Stimulated activated CD8-positive, alpha-beta memory T cell treated with anti-CD3 and anti-CD28 coated beads, Interleukin-4, amount 100 ng/mL, for 4 hours (primary cell): ENCODE data around the gene MYH11.
"Not testable (repeated sequence)": the region's sequence is repeated elsewhere in the genome, so short reads cannot be mapped to it uniquely, and the experiment has no call there.

ENCODE experiments used
- DNase-seq, 2 donors: peaks; one replicate each; pipeline ENCODE4 v3.0.0-alpha.2; 2020; ENCODE audit warnings: low read depth in 2 of 2, low spot score in 1 of 2

The MYH11 gene

GRCh38 chr16:15811481-15812400 lies 45.1 kb downstream of the MYH11 start:
- no peak for DNase-seq

GRCh38 chr16:15810949-15811348 lies 45.9 kb downstream of the MYH11 start:
- no peak for DNase-seq

DNA sequence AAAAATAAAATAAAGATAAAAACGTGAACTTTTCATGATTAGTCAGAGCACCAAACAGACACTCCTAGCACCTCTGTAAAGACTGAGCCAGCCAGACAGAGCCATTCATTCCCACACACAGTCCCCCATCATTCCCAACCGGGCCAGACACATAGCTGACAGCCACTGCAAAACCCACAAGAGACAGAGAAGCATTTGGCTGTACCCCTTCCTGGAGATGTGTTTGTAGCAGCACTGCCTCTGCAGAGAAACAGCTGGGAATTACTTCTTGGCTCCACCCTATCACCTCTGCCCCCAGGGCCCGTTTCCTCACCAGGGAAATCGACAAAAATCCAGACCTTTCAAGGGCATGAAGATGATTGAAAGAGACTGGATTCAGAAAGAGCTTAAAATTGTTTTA lies 46.4 kb downstream of the MYH11 start:
- DNase-seq, result no peak

DNA sequence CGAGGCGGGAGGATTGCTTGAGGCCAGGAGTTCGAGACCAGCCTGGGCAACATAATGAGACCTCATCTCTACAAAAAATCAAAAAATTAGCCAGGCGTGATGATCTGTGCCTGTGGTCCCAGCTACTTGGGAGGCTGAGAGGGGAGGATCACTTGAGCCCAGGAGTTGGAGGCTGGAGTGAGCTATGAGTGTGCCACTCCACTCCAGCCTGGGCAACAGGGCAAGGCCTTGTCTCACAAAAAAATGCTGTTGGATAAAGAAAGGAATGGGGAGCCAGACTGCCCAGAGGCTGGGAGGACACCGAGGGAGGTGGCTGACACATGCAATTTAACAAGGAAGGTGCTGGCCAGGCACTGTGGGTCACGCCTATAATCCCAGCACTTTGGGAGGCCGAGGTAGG lies 47.5 kb downstream of the MYH11 start:
- DNase-seq, result not testable (repeated sequence)

- DNase-seq, result no peak
Observed at GRCh38 chr16:15808071-15808470, 48.8 kb downstream of the MYH11 start.

- no peak for DNase-seq
Observed at GRCh38 chr16:15807603-15808009, 49.2 kb downstream of the MYH11 start.

DNA sequence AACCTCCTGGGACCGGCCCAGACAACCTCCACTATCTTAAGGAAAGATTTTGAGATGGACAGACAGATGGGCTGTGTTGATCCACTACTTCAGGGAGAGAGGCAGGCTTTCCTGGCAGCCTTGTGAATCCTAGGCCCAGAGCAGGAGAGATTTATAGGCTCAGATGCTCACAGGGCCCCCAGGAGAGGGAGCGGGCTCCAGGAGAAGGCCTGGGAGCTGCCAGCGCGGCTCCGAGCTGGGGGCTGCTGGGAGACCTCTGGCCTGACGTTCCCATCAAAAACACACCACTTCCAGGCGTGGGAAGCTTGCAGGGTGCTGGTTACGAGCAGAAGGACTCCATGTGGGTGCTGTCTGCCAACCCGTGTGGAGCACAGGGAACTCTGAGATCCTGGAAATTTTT lies 53.2 kb downstream of the MYH11 start:
- no peak for DNase-seq

GRCh38 chr16:15799851-15800495 lies 56.9 kb downstream of the MYH11 start:
- no peak for DNase-seq

GRCh38 chr16:15798671-15799070 lies 58.2 kb downstream of the MYH11 start:
- DNase-seq, result no peak

- DNase-seq, result no peak
Observed at GRCh38 chr16:15796885-15797284, 59.9 kb downstream of the MYH11 start.

- DNase-seq, result no peak
Observed at GRCh38 chr16:15795615-15796014, 61.2 kb downstream of the MYH11 start.

DNA sequence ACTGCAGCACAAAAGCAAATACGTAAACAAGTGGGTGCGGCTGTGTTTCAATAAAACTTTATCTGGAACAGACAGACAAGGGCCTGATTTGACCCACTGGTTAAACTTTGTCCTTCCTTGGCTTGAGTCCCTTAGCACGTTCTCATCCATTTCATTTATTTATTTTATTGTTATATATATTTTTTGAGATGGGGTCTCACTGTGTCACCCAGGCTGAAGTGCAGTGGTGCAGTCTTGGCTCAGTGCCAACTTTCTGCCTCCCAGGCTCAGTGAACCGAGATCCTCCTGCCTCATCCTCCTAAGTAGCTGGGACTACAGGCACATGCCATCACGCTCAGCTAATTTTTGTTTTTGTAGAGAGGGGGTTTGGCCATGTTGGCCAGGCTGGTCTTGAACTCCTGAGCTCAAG lies 64.3 kb downstream of the MYH11 start:
- DNase-seq, result no peak

- DNase-seq, result no peak
Observed at GRCh38 chr16:15790458-15790857, 66.4 kb downstream of the MYH11 start.

DNA sequence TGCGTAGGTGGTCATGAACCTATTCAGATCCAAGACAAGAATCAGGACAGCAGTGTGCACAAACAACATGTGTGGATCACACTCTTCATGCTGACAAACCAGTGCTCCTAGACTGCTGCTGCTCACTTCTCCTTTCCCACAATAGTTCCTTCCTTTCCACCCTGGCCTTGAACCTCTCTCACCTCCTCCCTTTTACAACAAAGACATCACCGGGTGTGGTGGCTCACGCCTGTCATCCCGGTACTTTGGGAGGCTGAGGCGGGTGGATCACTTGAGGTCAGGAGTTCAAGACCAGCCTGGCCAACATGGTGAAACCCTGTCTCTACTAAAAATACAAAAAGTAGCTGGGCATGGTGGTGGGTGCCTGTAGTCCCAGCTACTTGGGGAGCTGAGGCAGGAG lies 67.0 kb downstream of the MYH11 start:
- DNase-seq, result not testable (repeated sequence)

DNA sequence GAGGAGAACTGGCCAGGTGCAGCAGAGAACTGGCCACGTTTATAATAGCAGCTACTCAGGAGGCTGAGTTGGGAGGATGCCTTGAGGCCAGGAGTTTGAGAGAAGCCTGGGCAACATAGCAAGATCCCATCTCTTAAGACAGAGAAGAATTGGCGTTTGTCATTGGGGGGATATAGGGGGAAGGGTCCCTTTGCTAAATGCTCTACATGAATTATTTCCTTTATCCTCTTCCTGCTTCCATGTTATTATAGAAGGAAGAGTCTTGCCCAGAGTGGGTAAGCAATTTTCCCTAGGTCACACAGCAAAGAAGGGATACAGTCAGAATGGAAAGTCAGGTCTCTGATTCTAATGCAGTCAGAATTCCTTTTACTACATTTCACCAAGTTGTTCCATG lies 68.0 kb downstream of the MYH11 start:
- no peak for DNase-seq

DNA sequence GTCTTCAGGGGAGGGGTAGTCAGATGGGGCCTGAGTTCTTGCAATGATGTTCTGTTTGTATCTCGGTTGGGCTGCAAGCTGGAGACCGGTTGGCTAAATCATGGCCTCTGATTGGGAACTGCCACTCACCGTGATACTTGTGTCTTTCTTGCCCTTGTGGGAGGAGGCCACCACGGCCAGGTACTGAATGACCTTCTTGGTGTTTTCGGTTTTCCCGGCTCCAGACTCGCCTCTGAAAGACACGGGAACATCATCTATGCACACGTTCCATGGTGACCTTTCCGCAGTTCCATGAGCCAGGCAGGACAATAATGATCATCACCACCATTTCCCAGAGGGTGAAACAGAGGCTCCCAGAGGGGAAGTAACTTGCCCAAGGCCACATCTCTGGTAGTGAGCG lies 70.3 kb downstream of the MYH11 start:
- no peak for DNase-seq

DNA sequence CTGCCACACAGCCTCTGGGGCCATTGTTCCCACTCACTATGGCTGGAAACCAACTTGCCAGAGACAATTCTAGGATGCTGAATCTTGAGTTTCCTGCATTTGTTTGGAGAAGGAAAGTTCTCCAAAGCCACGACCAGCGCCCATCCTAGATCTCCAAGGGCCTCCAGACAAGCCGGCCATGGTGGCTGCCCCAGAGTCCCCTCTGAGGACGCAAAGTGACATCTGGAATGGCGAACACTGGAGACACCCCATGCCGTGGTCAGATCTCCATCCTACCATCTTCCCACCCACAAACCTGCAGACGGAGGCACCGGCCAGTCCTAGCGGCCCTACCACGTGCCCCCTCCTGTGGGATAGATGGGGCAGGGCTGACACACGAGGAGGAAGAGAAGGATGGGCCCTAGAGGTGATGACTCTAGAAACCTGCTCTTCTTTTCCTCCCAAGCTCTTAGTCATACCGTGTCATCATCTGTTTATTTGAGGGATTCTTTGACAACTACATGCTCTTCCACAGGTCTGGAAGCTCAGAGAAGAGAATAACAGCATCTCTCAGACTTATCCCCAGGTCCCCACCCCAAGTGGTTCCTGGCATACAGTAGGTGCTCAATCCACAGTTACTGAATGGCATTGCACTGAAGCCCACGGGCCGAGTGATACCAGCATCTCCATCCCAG lies 71.3 kb downstream of the MYH11 start:
- DNase-seq, result no peak

GRCh38 chr16:15783985-15784384 lies 72.8 kb downstream of the MYH11 start:
- DNase-seq, result no peak

GRCh38 chr16:15782573-15783365 lies 74.1 kb downstream of the MYH11 start:
- DNase-seq, result no peak

GRCh38 chr16:15781650-15782049 lies 75.2 kb downstream of the MYH11 start:
- no peak for DNase-seq

DNA sequence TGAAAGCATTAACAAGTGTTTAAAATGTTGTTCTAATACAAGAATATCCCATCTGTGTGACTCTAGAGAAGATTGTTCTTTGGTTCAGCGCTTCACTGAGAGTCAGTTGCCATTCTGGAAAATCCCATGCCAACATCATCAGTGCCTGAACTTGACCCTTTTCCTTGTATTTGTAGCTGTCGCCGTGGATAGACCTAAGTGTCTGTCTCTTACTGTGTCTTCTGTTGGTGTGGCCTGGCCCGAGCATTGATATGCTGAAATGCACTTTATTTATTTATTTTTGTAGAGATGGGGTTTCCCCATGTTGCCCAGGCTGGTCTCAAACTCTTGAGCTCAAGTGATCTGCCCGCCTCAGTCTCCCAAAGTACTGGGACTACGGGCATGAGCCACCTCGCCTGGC lies 76.0 kb downstream of the MYH11 start:
- DNase-seq, result no peak
